ENCODE data around the gene TMEM63C.
"Not testable (repeated sequence)": the region's sequence is repeated elsewhere in the genome, so short reads cannot be mapped to it uniquely, and the experiment has no call there.

Gene TMEM63C

DNA sequence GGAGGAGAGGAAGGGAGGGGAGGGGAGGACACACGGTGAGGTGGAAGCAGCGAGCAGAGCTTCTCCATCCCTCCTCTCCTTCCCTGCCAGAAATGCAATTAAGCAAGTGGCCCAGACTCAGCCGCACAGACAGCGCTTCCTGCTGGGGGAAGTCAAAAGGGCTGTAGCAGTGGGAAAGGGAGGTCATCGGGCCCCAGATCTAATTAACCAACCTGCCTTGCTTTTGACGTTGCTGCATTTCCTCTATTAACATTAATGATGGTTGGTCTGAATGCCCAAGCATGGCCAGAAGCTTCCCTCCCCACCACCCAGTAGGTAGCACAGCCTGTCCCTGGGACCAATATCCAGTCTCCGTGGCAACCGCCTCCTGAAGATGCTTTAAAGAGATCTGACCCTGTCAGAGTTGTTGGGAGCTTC, 94.0 kb downstream of the TMEM63C start:
- no peak for DNase-seq (ENCODE audit: low read depth in 3 of 3)

DNA sequence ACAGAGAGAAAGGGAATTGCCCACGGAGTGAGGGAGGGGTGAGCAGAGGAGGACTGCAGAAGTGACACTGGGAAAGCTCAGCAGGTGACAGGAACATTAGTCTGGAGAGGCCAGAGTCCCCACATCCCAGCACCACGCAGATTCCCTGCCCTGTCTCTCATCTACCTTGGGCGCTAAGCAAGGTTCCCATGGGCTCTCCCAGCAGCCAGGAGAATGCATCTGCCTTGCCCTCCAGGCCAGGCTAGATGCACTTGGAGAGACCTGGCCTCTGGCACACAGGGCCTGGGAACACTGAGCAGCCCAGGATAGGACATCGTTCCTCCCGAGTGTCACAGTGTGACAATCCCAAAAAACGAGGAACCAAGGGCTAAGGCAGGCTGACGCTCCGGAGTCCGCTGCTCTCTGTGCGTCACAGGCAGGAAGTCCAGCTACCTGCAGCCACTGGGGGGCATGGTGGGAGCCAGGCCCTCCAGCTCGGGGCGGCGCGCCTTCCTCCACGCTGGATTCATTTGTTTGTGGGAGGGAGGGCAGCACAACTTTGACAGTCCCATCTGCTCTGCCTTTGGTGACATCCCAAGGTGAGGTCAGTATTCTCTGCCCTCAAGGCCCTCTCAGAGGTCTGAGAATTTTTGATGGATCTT, 94.8 kb downstream of the TMEM63C start:
- DNase-seq (ENCODE audit: low read depth in 3 of 3), result no peak

DNA sequence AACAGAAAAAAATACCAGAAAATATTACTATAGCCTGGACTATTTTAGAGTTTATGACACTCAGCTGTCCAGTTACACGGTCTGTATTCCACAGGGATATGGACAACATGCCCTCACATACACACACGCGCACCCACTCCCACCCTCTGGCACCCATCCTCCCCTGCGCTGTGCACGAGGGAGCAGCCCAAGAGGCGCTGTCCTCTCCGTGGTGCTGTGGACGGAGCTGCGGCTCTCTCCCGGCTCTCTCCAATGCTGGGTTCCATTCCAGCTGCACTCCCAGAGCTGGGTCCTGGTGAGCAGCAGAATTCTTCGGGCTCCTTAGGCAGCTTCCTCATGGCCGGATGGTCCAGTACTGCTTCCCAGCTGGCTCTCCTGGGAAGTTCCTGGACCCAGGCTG, 95.4 kb downstream of the TMEM63C start:
- DNase-seq (ENCODE audit: low read depth in 3 of 3), result no peak

DNA sequence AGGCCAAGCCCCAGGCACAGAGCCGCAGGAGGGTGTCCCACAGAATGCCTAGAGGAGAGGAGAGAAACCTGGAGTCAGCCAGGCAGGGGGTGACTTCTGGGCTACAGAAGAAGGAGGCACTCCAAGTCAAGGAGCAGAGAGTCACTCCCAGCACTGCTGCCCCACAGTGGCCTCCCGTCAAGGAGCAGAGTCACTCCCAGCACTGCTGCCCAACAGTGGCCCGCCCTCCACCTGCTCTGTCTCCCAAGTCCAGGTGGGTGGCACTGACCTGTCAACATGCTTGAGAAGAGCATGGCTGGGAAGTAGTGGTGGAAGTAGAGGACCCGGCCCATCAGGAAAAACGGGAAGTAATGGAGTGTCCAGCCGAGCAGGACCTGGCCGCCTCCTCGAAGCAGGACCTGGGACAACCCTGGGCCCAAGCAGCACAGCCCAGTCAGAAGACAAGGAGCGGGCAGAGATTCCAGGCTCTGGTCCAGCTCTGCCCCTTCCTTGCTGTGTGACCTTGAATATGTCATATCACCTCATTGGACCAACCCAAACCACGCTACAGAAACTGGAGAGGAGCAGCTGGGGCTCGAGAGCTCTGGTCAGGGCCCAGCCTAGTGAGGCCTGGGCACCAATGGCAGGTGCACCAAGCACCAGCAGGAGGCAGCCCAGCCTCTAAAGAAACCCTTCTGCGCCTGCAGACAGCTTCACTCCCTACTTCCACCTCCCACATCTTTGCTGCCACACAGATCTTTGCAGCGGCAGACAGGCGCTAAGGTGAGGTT, 97.0 kb downstream of the TMEM63C start:
- DNase-seq (ENCODE audit: low read depth in 3 of 3), result no peak

DNA sequence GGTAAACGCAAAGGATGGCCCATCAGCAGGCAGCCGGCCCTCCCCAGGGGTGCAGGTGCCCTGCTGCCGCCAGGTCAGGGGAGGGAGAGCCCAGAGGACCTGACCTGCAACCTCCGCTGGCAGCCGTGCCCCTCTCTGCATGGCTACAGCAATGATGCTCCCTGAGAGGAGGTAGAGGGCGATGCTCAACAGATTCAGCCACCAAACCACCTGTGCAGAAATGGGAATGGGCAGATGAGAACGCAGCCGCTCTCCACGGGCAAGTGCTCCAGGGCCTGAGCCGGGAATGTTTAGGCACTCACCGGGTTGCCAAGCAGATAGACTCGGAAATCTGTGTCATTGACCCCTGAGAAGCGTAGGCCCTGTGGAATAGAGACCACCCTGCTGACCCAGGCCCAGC, 98.1 kb downstream of the TMEM63C start:
- no peak for DNase-seq (ENCODE audit: low read depth in 3 of 3)

DNA sequence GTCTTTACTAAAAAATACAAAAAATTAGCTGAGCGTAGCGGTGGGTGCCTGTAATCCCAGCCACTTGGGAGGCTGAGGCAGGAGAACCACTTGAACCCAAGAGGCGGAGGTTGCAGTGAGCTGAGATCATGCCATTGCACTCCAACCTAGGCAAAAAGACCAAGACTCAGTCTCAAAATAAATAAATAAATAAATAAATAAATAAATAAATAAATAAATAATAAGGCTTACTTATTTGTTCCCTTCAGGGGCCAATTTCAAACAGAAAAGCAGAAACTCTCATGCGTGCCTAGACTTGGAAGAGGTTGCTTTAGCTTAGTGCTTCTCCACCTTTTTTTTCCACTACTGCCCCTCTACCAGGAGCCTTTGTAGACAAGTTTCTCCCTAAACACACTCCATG, 99.3 kb downstream of the TMEM63C start:
- not testable (repeated sequence) for DNase-seq (ENCODE audit: low read depth in 3 of 3)

DNA sequence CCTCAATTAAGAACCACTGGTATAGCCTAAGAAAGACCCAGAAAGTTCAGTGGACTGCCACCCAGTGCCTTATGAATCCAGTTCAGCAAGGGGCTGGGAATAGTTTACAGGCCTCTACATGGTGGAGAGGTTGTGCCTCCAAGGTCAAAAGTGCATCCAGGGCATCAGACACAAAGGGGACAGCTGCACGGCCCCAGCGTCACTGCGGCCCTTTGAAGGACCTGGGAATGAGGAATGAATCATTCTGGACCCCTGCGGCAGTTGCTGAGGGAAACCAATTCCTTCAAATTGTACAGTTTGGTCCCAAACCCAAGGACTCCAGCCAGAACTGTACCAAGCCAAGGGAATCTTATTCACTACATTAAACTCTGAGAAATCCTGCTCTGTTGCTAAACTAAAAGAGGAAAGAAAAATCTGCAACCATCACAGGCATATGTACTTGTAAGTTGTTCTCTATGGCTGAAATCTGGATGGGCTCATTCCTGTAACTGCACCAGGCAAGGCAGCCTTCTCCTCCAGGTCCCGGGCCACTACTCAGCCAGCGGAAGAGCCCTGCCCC, 100.3 kb downstream of the TMEM63C start:
- no peak for DNase-seq (ENCODE audit: low read depth in 3 of 3)

DNA sequence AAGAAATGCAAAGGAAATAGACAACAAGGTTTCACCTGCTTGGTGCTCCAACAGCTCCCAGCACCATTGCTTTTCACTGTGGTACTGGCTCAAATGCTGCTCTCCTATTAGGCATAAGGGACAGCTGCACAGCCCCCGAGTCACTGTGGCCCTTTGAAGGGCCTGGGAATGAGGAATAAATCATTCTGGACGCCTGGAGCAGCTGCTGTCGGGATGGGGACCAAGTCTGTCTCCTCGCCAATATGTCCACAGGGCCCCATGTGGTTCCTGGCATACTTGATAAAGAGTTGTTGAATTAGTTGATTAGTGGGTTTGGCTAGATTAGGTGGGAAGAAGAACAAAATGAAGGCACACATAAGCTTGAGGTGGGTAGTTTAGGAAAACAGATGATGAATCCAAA, 102.5 kb downstream of the TMEM63C start:
- DNase-seq (ENCODE audit: low read depth in 3 of 3), result no peak

DNA sequence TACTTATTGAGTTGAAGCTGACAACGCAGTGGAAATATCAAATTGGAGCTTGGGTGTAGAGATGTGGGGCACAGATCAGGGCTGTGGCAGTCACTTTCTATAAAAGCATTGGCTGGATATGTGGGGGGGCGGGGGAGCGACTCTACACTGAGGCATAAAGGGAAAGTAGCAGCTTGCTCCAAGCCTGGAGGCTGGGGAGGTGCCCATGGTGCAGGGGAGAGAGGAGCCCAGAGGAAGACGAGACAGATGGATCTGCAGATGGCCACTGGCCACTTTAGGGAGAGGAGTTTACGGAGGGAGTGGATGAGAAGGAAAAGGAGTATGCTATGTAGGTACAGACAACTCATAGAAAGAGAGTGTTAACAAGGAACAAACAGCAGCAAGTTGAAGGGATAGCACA, 102.9 kb downstream of the TMEM63C start:
- no peak for DNase-seq (ENCODE audit: low read depth in 3 of 3)

DNA sequence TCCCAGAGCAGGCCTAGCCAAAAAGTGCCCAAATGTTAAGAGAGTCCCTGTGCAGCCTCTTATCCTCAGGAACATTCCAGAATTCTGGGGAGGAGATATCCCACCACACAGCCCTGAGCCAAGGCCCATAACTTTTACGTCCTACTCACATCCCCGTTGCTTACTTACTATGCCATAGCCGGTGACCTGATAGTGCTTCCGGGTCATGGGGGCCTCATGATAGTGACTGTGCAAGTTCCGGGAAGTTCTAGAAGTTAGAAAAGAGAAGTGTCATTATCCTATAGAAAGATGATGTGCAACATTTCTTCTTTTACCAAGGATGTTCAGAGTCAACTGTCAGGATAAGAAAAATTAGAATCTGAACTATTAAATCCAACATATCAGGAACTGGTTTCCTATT, 105.0 kb downstream of the TMEM63C start:
- DNase-seq (ENCODE audit: low read depth in 3 of 3), result no peak

DNA sequence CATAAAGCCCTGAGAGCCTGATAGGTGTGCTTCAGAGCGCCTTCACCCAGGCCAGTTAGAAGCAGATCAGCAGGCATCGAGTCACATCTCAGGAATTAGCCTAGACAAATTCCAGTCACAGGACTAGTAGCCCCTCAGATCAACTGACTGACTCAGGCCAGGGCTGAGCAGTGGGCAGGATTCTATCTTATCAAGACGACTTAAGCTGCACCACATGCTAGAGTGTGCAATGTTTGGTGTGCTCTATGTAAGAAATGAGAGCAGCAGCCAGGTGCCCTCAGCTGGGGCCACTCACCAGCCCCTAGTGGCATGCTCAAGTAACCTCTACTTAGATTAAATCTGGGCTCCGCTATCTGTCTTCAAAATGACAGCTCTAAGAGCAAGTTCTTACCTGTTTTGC, 109.1 kb downstream of the TMEM63C start:
- DNase-seq (ENCODE audit: low read depth in 3 of 3), result no peak

DNA sequence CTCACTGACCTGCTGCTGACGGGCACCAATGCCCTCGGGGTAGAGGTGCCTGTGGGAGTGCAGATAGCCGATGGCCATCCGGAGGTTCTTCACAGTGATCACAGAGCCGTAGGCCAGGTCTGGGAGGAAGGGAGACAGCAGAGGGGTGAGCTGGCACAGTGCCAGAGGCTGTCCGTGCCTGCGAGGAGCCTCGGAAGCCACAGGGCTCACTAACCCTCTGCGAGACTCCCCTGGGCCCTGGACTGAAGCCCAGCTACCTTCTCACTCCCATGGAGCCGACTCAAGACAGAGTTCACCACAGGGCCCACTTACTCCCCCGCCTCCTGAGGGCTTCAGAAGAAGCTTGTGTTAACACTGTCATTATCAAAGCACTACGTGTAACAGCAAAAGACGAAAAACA, 114.6 kb downstream of the TMEM63C start:
- DNase-seq (ENCODE audit: low read depth in 3 of 3), result no peak

DNA sequence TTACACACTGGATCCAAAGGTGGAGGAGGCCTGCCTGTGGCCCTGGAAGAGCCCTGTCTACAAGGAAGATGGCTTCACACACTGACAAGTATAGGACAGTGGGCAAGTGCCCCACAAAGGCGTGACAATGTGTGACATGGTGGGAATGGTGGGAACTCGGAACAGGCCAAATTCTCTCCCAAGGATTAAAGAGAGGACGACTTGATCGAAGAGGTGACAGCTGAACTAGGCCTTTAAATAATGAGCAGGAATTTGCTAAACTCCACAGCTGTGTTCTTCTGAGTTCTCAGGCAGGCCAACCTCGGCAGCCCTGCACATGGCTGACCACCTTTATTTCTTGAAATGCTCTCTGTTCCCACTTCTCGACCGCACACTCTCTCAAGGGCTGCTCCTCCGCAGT, 115.3 kb downstream of the TMEM63C start:
- no peak for DNase-seq (ENCODE audit: low read depth in 3 of 3)

DNA sequence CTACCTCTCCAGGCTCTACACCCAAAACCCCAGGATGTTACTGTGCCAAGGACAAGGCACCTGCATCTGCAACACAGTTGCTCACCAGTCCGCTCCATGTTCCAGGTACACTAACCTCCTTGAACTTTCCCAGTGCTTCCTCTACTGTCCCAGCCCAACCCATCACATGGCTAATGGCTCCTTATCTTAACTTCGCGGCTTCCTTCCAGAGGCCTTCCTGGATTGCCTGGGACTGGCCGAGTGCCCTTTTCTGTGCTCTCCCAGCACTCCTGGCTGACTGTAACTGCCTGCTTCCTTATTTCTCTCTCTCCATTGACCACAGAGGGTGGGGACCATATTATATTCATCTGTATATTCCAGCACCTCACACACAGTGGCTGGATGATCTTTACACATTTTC, 118.2 kb downstream of the TMEM63C start:
- no peak for DNase-seq (ENCODE audit: low read depth in 3 of 3)

DNA sequence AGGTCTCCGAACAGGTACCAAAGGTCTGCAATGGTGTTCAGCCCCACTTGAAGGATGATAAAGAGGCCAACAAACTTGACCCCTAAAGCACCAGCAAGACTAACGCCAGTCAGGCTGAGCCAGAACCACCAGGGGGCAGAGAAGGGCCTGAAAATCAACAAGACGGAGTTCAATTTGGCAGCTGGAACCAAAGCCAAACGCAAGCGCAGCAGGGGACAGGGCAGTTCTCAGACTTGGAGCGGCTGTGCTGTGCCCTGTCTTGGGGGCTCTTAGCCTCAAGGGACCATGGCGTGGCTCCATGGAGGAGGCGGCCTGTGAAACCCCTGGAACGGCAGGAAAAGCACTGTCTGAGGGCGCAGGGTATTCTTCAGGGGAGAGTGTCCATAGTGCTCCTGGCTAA, 119.5 kb downstream of the TMEM63C start:
- DNase-seq (ENCODE audit: low read depth in 3 of 3), result peak; percentile 10 to 29 (median 14)

DNA sequence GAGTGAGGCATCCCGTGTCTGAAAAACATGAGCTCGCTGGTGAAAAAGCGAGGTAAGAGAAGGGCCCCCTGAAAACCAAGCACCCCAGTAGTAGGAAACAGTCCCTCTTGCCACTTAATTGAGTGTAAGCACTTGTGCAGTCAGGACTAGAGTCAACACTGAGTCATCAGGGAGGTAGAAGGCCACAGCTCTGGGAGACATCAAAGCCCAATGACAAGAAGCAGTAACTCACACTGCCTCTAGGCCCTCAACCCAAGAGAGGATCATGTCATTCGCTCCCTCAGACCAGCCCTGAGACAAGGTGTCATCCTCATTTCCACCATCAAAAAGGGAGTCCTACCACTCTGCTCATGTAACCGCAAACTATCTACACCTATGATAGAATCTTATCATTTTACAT, 121.3 kb downstream of the TMEM63C start:
- DNase-seq (ENCODE audit: low read depth in 3 of 3), result no peak

DNA sequence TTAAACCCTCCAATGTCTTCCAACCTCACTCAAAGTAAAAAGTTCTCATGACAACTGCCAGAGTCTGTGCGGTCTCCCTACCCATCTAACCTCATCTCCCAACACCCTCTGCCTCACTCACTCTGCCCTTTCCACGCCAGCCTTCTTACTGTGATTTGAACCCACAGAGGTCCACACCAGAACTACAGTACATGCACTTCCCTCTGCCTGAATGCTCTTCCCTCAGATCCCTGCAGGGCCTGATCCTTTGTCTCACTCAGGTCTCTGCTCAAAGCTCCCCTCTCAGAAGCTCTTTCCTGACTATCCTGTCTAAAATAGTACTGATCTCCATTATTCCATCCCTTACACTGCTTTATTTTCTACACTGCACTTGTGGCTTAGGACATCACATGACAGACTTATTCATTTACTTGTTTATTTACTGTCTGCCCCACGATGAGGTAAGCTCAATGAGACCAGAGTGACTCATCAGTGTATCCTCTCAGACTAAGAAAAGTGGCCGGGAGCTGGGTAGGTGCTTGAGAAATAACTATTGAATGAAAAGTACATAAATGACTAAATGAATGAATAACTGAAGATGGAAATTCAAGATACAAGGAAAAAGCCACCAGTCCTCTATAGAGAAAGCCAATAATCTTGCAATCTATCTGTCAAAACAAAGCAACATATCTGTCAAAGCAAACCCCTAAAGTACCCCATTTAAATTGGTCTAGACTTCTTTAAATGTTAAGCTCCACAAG, 122.0 kb downstream of the TMEM63C start:
- DNase-seq (ENCODE audit: low read depth in 3 of 3), result no peak

DNA sequence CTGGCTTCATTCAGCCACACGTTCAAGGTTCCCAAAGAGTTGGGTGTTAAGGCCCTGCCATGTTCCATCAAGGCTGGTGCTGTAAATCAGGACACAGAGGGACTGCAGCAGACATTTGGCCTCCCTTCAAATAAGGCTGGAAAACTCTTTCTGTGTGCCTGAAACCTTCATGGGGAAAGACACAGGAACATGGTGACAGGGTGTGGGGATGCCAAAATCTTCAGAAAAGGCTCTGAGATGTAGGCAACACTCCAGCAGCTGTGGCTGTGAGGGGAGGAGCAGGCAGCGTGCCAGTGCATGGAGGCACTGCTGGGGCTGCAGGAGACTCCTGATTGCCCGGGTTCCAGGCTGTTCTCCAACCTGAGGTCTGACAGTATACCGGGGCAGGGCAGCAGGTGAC, 124.1 kb downstream of the TMEM63C start:
- DNase-seq (ENCODE audit: low read depth in 3 of 3), result no peak

DNA sequence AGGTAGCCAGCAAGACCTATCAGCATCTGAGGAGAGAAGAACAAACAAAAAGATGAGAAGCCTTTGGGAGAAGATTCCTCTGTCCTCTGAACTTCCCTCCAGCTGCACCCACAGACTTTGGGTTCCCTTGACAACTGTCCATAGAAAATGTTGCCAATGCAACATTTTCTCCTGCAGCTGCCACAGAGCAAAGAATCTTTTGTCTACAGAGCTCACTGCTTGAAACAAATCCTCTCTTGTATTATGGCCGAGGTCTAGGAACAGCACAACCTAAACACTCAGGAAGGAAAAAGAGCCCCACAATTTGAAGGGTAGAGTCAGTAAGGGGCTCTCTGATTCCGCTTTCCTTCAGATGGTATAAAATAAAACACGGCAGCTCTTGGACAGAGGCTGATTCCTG, 124.8 kb downstream of the TMEM63C start:
- DNase-seq (ENCODE audit: low read depth in 3 of 3), result no peak

DNA sequence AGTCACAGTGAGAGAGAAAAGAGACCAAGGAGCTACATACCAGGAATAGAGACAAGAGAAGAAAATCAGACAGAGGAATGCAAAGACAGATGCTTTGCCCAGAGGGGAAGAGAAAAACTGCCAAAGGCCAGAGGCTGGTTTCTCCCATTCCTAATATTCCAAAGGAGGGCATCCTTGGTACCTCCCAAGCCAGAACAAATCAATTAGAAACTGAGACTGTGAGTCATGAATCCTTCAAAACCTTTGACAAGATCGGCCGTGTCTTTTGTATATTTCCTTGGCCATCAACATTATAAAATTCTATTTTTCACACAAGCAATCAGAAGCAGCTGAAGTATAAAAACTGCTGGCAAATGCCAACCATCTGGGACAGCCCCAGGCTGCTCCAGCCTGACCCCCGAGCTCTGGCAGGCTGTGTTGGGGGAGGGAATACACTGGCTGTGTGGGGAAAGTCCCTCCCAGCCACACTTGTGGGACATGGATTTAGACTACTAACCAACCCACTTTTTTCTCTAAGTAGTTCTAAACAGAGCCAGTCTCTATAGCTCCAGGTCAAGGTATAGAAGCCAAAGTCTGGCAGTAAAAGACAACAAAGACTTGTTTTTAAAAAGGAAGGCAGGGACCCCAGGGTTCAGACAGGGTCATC, 125.4 kb downstream of the TMEM63C start:
- no peak for DNase-seq (ENCODE audit: low read depth in 3 of 3)

All from stimulated activated CD4-positive, alpha-beta T cell treated with anti-CD3 and anti-CD28 coated beads, TNF-alpha, amount 100 ng/mL, for 4 hours (primary cell).